ENCODE measurements around the gene MAMDC4. TPM values are rescaled to one million over a fixed set of nuclear protein-coding genes. Genes with fewer than 3 reads are reported as not detected.

The MAMDC4 gene
- total and polyA plus RNA-seq, 2 experiments from 2014 or later = 1.7 to 6.8 TPM

Small RNA genes lying within 50 kb of the gene (microRNA-seq; reads per million reads assigned to microRNA genes)
- gene MIR4292 (not detected), gene MIR4479 (not detected)

Small RNA genes lying within 50 kb of the gene (small RNA-seq; reads per million reads assigned to genes)
- gene MIR4292 (ENCODE audit: low replicate concordance) (not detected), gene MIR4479 (ENCODE audit: low replicate concordance) (not detected)

Other genes with a start within 250 kb of the MAMDC4 start
- 56.1 and 60.8 TPM in 2 replicates for gene EGFL7, start 189.4 kb upstream of the MAMDC4 start, total RNA-seq (2014; rRNA removed; shearing (Covaris generic))
- gene EGFL7, start 189.4 kb upstream of the MAMDC4 start, polyA plus RNA-seq (2016; fragmentation: Nextera tagmentation; extraction: Ambion mirVana) = 38.2 and 44.4 TPM in 2 replicates
- gene AGPAT2, start 164.9 kb upstream of the MAMDC4 start, total RNA-seq (2014; rRNA removed; shearing (Covaris generic)) = 33.3 and 44.7 TPM in 2 replicates
- 31.8 and 34.4 TPM in 2 replicates for gene AGPAT2, start 164.9 kb upstream of the MAMDC4 start, polyA plus RNA-seq (2016; fragmentation: Nextera tagmentation; extraction: Ambion mirVana)
- gene DIPK1B, start 139.8 kb upstream of the MAMDC4 start, total RNA-seq (2014; rRNA removed; shearing (Covaris generic)) = 47.2 and 60.0 TPM in 2 replicates
- 18.7 and 24.2 TPM in 2 replicates for gene DIPK1B, start 139.8 kb upstream of the MAMDC4 start, polyA plus RNA-seq (2016; fragmentation: Nextera tagmentation; extraction: Ambion mirVana)
- 0.45 and 9.8 TPM in 2 replicates for gene LCN10, start 109.4 kb upstream of the MAMDC4 start, total RNA-seq (2014; rRNA removed; shearing (Covaris generic))
- gene LCN10, start 109.4 kb upstream of the MAMDC4 start, polyA plus RNA-seq (2016; fragmentation: Nextera tagmentation; extraction: Ambion mirVana) = 0.43 and 0.74 TPM in 2 replicates
- not detected in 2 replicates for gene LCN6, start 103.8 kb upstream of the MAMDC4 start, total RNA-seq (2014; rRNA removed; shearing (Covaris generic))
- not detected in 2 replicates for gene LCN6, start 103.8 kb upstream of the MAMDC4 start, polyA plus RNA-seq (2016; fragmentation: Nextera tagmentation; extraction: Ambion mirVana)
- not detected in 2 replicates for gene LCN8, start 94.1 kb upstream of the MAMDC4 start, total RNA-seq (2014; rRNA removed; shearing (Covaris generic))
- gene LCN8, start 94.1 kb upstream of the MAMDC4 start, polyA plus RNA-seq (2016; fragmentation: Nextera tagmentation; extraction: Ambion mirVana) = not detected in 2 replicates
- gene LCN15, start 87.8 kb upstream of the MAMDC4 start, total RNA-seq (2014; rRNA removed; shearing (Covaris generic)) = 0.54 and 0.90 TPM in 2 replicates
- 0.76 and 1.2 TPM in 2 replicates for gene LCN15, start 87.8 kb upstream of the MAMDC4 start, polyA plus RNA-seq (2016; fragmentation: Nextera tagmentation; extraction: Ambion mirVana)
- 57.0 and 71.4 TPM in 2 replicates for gene TMEM141, start 61.0 kb upstream of the MAMDC4 start, total RNA-seq (2014; rRNA removed; shearing (Covaris generic))
- gene TMEM141, start 61.0 kb upstream of the MAMDC4 start, polyA plus RNA-seq (2016; fragmentation: Nextera tagmentation; extraction: Ambion mirVana) = 90.0 and 90.5 TPM in 2 replicates
- 1.1 and 2.9 TPM in 2 replicates for gene CCDC183, start 56.0 kb upstream of the MAMDC4 start, total RNA-seq (2014; rRNA removed; shearing (Covaris generic))
- 1.2 and 1.6 TPM in 2 replicates for gene CCDC183, start 56.0 kb upstream of the MAMDC4 start, polyA plus RNA-seq (2016; fragmentation: Nextera tagmentation; extraction: Ambion mirVana)
- gene RABL6, start 44.4 kb upstream of the MAMDC4 start, total RNA-seq (2014; rRNA removed; shearing (Covaris generic)) = 117 and 127 TPM in 2 replicates
- 59.1 and 66.7 TPM in 2 replicates for gene RABL6, start 44.4 kb upstream of the MAMDC4 start, polyA plus RNA-seq (2016; fragmentation: Nextera tagmentation; extraction: Ambion mirVana)
- gene AJM1, start 9.9 kb upstream of the MAMDC4 start, total RNA-seq (2014; rRNA removed; shearing (Covaris generic)) = 0.12 and 0.49 TPM in 2 replicates
- 0.28 and 0.36 TPM in 2 replicates for gene AJM1, start 9.9 kb upstream of the MAMDC4 start, polyA plus RNA-seq (2016; fragmentation: Nextera tagmentation; extraction: Ambion mirVana)
- 67.1 and 86.2 TPM in 2 replicates for gene PHPT1, start 2.9 kb upstream of the MAMDC4 start, total RNA-seq (2014; rRNA removed; shearing (Covaris generic))
- 437 and 509 TPM in 2 replicates for gene PHPT1, start 2.9 kb upstream of the MAMDC4 start, polyA plus RNA-seq (2016; fragmentation: Nextera tagmentation; extraction: Ambion mirVana)
- 273 and 326 TPM in 2 replicates for gene EDF1, start 14.0 kb downstream of the MAMDC4 start, total RNA-seq (2014; rRNA removed; shearing (Covaris generic))
- 793 and 860 TPM in 2 replicates for gene EDF1, start 14.0 kb downstream of the MAMDC4 start, polyA plus RNA-seq (2016; fragmentation: Nextera tagmentation; extraction: Ambion mirVana)
- 31.5 and 39.9 TPM in 2 replicates for gene TRAF2, start 34.2 kb downstream of the MAMDC4 start, total RNA-seq (2014; rRNA removed; shearing (Covaris generic))
- gene TRAF2, start 34.2 kb downstream of the MAMDC4 start, polyA plus RNA-seq (2016; fragmentation: Nextera tagmentation; extraction: Ambion mirVana) = 24.8 and 25.4 TPM in 2 replicates
- gene FBXW5, start 92.4 kb downstream of the MAMDC4 start, total RNA-seq (2014; rRNA removed; shearing (Covaris generic)) = 102 and 111 TPM in 2 replicates
- 27.0 and 27.9 TPM in 2 replicates for gene FBXW5, start 92.4 kb downstream of the MAMDC4 start, polyA plus RNA-seq (2016; fragmentation: Nextera tagmentation; extraction: Ambion mirVana)
- not detected in 2 replicates for gene C8G, start 92.9 kb downstream of the MAMDC4 start, total RNA-seq (2014; rRNA removed; shearing (Covaris generic))
- gene C8G, start 92.9 kb downstream of the MAMDC4 start, polyA plus RNA-seq (2016; fragmentation: Nextera tagmentation; extraction: Ambion mirVana) = not detected in 2 replicates
- 0.69 and 2.6 TPM in 2 replicates for gene LCN12, start 99.9 kb downstream of the MAMDC4 start, total RNA-seq (2014; rRNA removed; shearing (Covaris generic))
- gene LCN12, start 99.9 kb downstream of the MAMDC4 start, polyA plus RNA-seq (2016; fragmentation: Nextera tagmentation; extraction: Ambion mirVana) = 0.39 and 0.68 TPM in 2 replicates
- 1.9 TPM in 1 of 2 replicates, not detected in the other for gene PTGDS, start 125.2 kb downstream of the MAMDC4 start, total RNA-seq (2014; rRNA removed; shearing (Covaris generic))
- gene PTGDS, start 125.2 kb downstream of the MAMDC4 start, polyA plus RNA-seq (2016; fragmentation: Nextera tagmentation; extraction: Ambion mirVana) = 3.1 and 5.9 TPM in 2 replicates
- not detected in 2 replicates for gene LCNL1, start 130.6 kb downstream of the MAMDC4 start, total RNA-seq (2014; rRNA removed; shearing (Covaris generic))
- gene LCNL1, start 130.6 kb downstream of the MAMDC4 start, polyA plus RNA-seq (2016; fragmentation: Nextera tagmentation; extraction: Ambion mirVana) = 0.11 and 0.14 TPM in 2 replicates
- gene PAXX, start 140.1 kb downstream of the MAMDC4 start, total RNA-seq (2014; rRNA removed; shearing (Covaris generic)) = 33.9 and 71.5 TPM in 2 replicates
- gene PAXX, start 140.1 kb downstream of the MAMDC4 start, polyA plus RNA-seq (2016; fragmentation: Nextera tagmentation; extraction: Ambion mirVana) = 86.0 and 88.3 TPM in 2 replicates
- 0.56 TPM in 1 of 2 replicates, not detected in the other for gene CLIC3, start 144.2 kb downstream of the MAMDC4 start, total RNA-seq (2014; rRNA removed; shearing (Covaris generic))
- 0.53 and 0.57 TPM in 2 replicates for gene CLIC3, start 144.2 kb downstream of the MAMDC4 start, polyA plus RNA-seq (2016; fragmentation: Nextera tagmentation; extraction: Ambion mirVana)
- gene ABCA2, start 175.9 kb downstream of the MAMDC4 start, total RNA-seq (2014; rRNA removed; shearing (Covaris generic)) = 14.2 and 16.0 TPM in 2 replicates
- gene ABCA2, start 175.9 kb downstream of the MAMDC4 start, polyA plus RNA-seq (2016; fragmentation: Nextera tagmentation; extraction: Ambion mirVana) = 5.6 and 7.0 TPM in 2 replicates
- not detected in 2 replicates for gene FUT7, start 179.7 kb downstream of the MAMDC4 start, total RNA-seq (2014; rRNA removed; shearing (Covaris generic))
- not detected in 2 replicates for gene FUT7, start 179.7 kb downstream of the MAMDC4 start, polyA plus RNA-seq (2016; fragmentation: Nextera tagmentation; extraction: Ambion mirVana)
- 26.2 and 34.3 TPM in 2 replicates for gene NPDC1, start 193.8 kb downstream of the MAMDC4 start, total RNA-seq (2014; rRNA removed; shearing (Covaris generic))
- gene NPDC1, start 193.8 kb downstream of the MAMDC4 start, polyA plus RNA-seq (2016; fragmentation: Nextera tagmentation; extraction: Ambion mirVana) = 35.5 and 36.7 TPM in 2 replicates
- 1.1 and 1.9 TPM in 2 replicates for gene ENTPD2, start 201.7 kb downstream of the MAMDC4 start, total RNA-seq (2014; rRNA removed; shearing (Covaris generic))
- 1.8 and 2.9 TPM in 2 replicates for gene ENTPD2, start 201.7 kb downstream of the MAMDC4 start, polyA plus RNA-seq (2016; fragmentation: Nextera tagmentation; extraction: Ambion mirVana)
- 55.1 and 60.3 TPM in 2 replicates for gene SAPCD2, start 218.2 kb downstream of the MAMDC4 start, total RNA-seq (2014; rRNA removed; shearing (Covaris generic))
- gene SAPCD2, start 218.2 kb downstream of the MAMDC4 start, polyA plus RNA-seq (2016; fragmentation: Nextera tagmentation; extraction: Ambion mirVana) = 13.4 and 14.5 TPM in 2 replicates
- gene UAP1L1, start 225.2 kb downstream of the MAMDC4 start, total RNA-seq (2014; rRNA removed; shearing (Covaris generic)) = 5.5 and 8.1 TPM in 2 replicates
- gene UAP1L1, start 225.2 kb downstream of the MAMDC4 start, polyA plus RNA-seq (2016; fragmentation: Nextera tagmentation; extraction: Ambion mirVana) = 2.5 and 3.4 TPM in 2 replicates
- gene MAN1B1, start 234.6 kb downstream of the MAMDC4 start, total RNA-seq (2014; rRNA removed; shearing (Covaris generic)) = 35.7 and 39.9 TPM in 2 replicates
- gene MAN1B1, start 234.6 kb downstream of the MAMDC4 start, polyA plus RNA-seq (2016; fragmentation: Nextera tagmentation; extraction: Ambion mirVana) = 15.7 and 18.2 TPM in 2 replicates

All from GM23338 (cell line).